LNCaP clone FGC (cell line): Measurements from ENCODE around the gene KLK10.
"Not testable (repeated sequence)": the region's sequence is repeated elsewhere in the genome, so short reads cannot be mapped to it uniquely, and the experiment has no call there.

Source experiments
- DNase-seq: peaks from one replicate; pipeline ENCODE4 v3.0.0-alpha.2; 2011; ENCODE audit warnings: low read depth
- H3K4me3 ChIP-seq: 2 replicates; pipeline ENCODE4 v1.5.1; 2011; ENCODE audit warnings: mild to moderate bottlenecking, low read depth, low read length, control low read depth
- TF ChIP-seq, protein P1 (sequence below): IDR thresholded peaks from 2 replicates; pipeline ENCODE4 v1.5.1; 2012; ENCODE audit warnings: mild to moderate bottlenecking; ENCODE audit not compliant: control insufficient read depth, insufficient read depth; ENCODE audit errors: extremely low read depth

KLK10 gene

DNA sequence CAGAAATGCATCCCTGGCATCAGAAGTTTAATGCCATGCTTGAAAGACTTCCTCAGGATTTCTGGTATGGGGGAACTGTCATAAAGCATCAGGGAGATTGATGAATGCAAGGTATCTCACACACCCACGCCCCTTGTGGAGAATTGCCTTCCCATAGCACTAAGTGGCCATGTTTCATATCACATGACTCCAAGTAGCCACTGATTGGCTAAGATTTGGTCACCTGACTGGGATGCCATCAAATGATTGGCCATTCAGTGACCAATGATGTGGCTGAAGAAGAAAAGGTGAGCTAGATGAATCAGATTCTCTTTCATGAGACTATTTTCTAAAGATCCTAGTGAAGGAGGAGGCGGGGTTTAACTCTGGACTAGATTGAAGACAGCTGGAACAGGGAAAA, 25.4 kb downstream of the KLK10 start:
- TF ChIP-seq, protein P1, sequence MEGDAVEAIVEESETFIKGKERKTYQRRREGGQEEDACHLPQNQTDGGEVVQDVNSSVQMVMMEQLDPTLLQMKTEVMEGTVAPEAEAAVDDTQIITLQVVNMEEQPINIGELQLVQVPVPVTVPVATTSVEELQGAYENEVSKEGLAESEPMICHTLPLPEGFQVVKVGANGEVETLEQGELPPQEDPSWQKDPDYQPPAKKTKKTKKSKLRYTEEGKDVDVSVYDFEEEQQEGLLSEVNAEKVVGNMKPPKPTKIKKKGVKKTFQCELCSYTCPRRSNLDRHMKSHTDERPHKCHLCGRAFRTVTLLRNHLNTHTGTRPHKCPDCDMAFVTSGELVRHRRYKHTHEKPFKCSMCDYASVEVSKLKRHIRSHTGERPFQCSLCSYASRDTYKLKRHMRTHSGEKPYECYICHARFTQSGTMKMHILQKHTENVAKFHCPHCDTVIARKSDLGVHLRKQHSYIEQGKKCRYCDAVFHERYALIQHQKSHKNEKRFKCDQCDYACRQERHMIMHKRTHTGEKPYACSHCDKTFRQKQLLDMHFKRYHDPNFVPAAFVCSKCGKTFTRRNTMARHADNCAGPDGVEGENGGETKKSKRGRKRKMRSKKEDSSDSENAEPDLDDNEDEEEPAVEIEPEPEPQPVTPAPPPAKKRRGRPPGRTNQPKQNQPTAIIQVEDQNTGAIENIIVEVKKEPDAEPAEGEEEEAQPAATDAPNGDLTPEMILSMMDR: no peak
- DNase-seq: no peak
- H3K4me3 ChIP-seq: no peak overlapping the region

DNA sequence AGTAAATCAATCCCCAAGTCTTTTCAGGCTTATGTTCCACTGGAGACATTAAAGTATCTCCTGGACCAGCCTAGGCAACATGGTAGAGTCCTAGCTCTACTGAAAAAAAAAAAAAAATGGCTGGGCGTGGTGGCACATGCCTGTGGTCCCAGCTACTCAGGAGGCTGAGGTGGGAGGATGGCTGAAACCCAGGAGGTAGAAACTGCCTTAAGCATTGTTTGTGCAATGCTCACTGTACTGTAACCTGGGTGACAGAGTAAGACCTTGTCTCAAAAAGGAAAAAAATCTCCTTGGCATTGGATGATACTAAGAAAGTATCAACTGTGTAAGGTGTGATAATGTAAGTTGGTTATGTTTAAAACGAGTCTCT, 26.9 kb downstream of the KLK10 start:
- TF ChIP-seq, protein P1: no peak
- DNase-seq: no peak
- no peak overlapping the region for H3K4me3 ChIP-seq

DNA sequence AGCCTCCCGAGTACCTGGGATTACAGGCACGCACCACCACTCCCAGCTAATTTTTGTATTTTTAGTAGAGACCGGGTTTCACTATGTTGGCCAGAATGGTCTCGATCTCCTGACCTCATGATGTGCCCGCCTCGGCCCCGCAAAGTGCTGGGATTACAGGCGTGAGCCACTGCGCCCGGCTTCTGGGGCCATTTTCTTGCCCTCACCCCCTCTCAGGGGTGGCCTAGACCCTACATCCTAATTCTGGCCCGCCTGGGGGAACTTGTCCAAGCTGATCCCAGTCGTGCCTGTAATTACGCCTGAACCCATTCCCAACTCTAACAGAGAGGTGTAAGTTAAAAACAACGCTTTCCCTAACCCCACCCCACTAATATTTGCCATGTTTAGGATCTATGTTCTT, 35.1 kb downstream of the KLK10 start:
- not testable (repeated sequence) for DNase-seq, H3K4me3 ChIP-seq

DNA sequence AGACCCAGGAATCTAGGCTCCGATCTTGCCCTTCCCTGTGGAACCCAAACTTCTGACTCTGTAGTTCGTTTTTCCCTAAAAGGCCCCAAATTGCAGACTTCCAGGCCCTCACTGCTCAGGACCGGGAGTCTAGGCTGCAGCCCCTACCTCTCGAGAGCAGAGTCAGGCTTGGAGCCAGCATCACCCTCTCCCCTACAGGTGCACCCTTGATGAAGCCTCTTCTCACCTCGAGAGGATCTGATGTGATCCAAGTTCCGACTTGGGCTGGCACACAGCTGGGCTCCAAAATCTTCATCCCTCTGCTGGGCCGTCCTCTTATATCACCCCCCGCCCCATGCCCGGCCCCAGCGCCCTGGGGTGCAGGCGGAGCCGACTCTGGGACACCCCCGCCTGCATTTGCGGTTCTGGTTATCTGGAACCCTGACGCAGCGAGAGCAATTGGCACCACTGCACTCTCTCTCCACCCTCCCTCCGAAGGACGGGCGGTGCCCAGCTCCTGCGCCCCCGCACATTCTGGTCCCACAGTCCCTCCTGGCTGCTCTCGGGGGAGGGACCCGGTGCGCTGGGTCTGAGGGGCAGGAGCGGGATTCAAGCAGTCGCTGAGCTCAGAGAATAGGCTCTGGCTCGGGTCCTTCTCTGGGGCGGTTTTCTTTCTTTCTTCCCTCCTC, 35.8 kb downstream of the KLK10 start, which contains the start of gene KLK7:
Gene KLK7, minus strand, starts transcription at position 293 of the 668 bp plus-strand sequence. CDS start 1,518 bp downstream, outside the sequence.
- no peak for DNase-seq
- H3K4me3 ChIP-seq: no peak within 1 kb of the TSS
- TF ChIP-seq, protein P1: no peak

DNA sequence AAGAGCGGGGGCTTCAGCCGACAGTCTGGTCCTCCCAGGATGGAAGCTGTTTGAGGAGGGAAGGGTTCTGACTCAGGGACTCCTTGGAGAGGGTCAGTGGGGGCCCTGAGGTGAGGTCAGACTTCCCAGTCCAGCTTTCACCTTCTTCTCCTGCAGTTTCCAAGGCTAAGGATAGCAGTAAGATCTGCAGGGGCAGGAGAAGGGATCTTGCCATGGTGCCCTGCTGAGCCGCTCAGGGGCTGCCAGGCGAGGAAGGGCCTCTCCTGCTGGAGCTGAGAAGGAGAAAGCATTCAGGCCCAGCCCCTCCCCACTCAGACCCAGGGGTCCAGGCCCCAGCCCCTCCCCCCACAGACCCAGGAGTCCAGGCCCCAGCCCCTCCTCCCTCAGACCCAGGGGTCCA, 37.3 kb downstream of the KLK10 start:
- no peak for DNase-seq
- TF ChIP-seq, protein P1: no peak
- H3K4me3 ChIP-seq: no peak overlapping the region

DNA sequence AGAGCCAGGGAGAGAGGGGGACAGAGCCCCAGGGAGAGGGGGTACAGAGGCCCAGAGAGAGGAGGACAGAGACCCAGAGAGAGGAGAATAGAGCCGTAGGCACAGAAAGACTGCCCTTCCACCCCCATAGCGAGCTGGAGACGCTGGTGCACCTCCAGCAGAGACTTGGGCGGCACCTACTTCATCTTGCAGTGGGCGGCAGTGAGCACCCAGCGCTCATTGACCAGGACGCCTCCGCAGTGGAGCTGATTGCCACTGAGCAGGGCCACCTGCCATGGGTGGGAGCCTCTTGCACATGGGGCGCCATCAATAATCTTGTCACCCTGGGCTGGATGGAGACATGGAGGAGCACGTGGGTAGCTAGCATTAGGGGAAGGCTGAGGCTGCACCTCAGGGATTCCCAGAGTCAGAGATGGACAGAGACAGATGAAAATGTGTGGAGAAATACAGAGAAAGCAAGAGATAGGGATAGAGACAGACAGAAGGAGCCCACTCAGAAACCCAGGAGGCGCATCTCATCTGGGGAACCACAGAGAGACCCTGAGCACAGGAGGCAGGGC, 37.8 kb downstream of the KLK10 start:
- DNase-seq: no peak
- H3K4me3 ChIP-seq: no peak overlapping the region
- TF ChIP-seq, protein P1: no peak

DNA sequence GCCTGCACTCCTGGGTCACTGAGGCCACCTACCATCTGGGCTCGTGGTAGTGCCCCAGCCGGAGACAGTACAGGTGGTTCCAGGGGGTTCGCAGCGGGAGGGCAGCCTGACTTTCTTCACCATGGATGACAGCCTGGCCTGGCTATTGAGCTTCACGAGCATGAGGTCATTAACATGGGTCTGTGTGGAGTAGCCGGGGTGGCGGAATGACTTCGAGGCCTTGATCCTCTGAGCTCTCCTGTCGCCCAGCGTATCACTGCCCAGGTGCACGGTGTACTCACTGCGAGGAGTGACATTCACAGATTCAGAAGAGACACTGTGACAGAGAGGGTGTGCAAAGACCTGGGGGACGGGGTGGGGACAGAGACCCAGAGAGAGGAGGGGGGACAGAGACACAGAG, 39.3 kb downstream of the KLK10 start:
- no peak overlapping the region for H3K4me3 ChIP-seq
- TF ChIP-seq, protein P1: no peak
- no peak for DNase-seq
